ENCODE measurements around the gene SELPLG.

DNA sequence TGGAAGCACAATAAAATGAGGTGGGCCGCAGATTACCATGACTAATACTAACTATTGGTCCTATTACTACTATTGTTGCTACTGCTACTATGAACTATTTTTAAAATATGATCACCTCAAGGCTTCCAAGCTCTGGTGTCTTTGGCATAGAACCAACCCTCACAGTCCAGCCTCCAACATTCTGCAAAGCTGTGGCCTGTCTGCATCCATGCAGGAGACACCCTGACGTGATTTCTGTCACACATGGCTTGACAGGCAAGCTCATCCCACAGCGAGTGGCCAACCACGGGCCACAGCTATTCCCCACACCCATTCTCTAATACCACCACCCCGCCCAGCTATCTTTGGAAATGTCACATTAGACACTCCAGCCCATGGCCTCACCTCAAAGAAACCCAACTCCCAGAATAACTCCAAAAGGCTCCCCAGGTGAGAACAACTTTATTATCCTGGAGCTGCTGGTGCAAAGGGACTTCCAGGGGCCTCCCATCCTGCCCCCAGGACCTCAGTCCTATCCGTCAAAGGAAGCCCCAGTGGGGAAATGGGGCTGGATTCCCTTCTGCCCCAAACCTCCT is 56.9 kb downstream of the SELPLG start:
- TF ChIP-seq, protein P1, sequence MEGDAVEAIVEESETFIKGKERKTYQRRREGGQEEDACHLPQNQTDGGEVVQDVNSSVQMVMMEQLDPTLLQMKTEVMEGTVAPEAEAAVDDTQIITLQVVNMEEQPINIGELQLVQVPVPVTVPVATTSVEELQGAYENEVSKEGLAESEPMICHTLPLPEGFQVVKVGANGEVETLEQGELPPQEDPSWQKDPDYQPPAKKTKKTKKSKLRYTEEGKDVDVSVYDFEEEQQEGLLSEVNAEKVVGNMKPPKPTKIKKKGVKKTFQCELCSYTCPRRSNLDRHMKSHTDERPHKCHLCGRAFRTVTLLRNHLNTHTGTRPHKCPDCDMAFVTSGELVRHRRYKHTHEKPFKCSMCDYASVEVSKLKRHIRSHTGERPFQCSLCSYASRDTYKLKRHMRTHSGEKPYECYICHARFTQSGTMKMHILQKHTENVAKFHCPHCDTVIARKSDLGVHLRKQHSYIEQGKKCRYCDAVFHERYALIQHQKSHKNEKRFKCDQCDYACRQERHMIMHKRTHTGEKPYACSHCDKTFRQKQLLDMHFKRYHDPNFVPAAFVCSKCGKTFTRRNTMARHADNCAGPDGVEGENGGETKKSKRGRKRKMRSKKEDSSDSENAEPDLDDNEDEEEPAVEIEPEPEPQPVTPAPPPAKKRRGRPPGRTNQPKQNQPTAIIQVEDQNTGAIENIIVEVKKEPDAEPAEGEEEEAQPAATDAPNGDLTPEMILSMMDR (IDR thresholded peaks at IDR 0.05): no peak
- no peak for TF ChIP-seq POLR2A (IDR thresholded peaks at IDR 0.05)
